Right atrium auricular region (tissue), 2 donors: ENCODE measurements around the gene CPSF4L. TPM values are rescaled to one million over a fixed set of nuclear protein-coding genes. Genes with fewer than 3 reads are reported as not detected.

Source experiments
- DNase-seq: peaks from one replicate; pipeline ENCODE4 v3.0.0-alpha.2; 2019; ENCODE audit warnings: low spot score
- H3K27ac ChIP-seq, 2 donors: fragments of 200-600 bp; sonication (generic); 1 replicate in 1 of 2; 2 replicates in 1 of 2; pipeline ENCODE4 v1.5.1; 2016 to 2019
- H3K27me3 ChIP-seq, 2 donors: fragments of 200-600 bp; sonication (generic); one replicate each; pipeline versions ENCODE4 v1.5.1 to v1.6.0; 2017 to 2019
- H3K36me3 ChIP-seq: fragments of 200-600 bp; sonication (generic); one replicate; pipeline ENCODE4 v1.5.1; 2016
- H3K4me1 ChIP-seq, 2 donors: fragments of 200-600 bp; sonication (generic); one replicate each; pipeline versions ENCODE4 v1.5.1 to v1.6.0; 2017 to 2019
- H3K4me3 ChIP-seq, 2 donors: fragments of 200-600 bp; sonication (generic); 1 replicate in 1 of 2; 2 replicates in 1 of 2; pipeline ENCODE4 v1.5.1; 2017 to 2019; ENCODE audit warnings: mild to moderate bottlenecking in 1 of 2, moderate library complexity in 1 of 2
- H3K9me3 ChIP-seq, 2 donors: fragments of 200-600 bp; sonication (generic); one replicate each; pipeline ENCODE4 v1.5.1; 2019
- CTCF ChIP-seq, 2 donors: fragments of 200-600 bp; sonication (generic); IDR thresholded peaks; one replicate each; pipeline ENCODE4 v1.5.1; 2019; ENCODE audit warnings: antibody characterized with exemption in 2 of 2
- total RNA-seq, 2 donors: library from RNA; depleted of rRNA; stranded (reverse); fragments of >200 nt; gene quantifications; one replicate each; pipeline ENCODE4 v1.1.0, GENCODE V29; 2016

The CPSF4L gene
- total RNA-seq, 2 donors from 2014 or later, result not detected

- Histone ChIP-seq H3K36me3 (no peaks in the 10 kb centered on the region), H3K27me3 (no peaks in the 10 kb centered on the region), H3K27ac (peak overlapping the region; percentile 98 to 99), H3K9me3 (no peaks in the 10 kb centered on the region), H3K4me1 (peaks cover 0 to 81% of the 10 kb centered on the region in 2 donors), H3K4me3 (peak overlapping the region in 1 of 2 donors; percentile 39)
- no peak for DNase-seq
- no peak for TF ChIP-seq CTCF (IDR thresholded peaks at IDR 0.05)
These were observed 44.5 kb upstream of the CPSF4L start for GRCh38 chr17:73305845-73306836.

- DNase-seq, result peak; percentile 91
- TF ChIP-seq CTCF (IDR thresholded peaks at IDR 0.05), result peak in 1 of 2 donors; percentile 53
- H3K4me3 ChIP-seq, result peak overlapping the region; percentile 25 to 39
- no peaks in the 10 kb centered on the region for H3K36me3 ChIP-seq
- no peaks in the 10 kb centered on the region for H3K27me3 ChIP-seq
- H3K27ac ChIP-seq, result peak overlapping the region; percentile 98 to 99
- H3K9me3 ChIP-seq, result no peaks in the 10 kb centered on the region
- peaks cover 0 to 89% of the 10 kb centered on the region in 2 donors for H3K4me1 ChIP-seq
These were observed 43.5 kb upstream of the CPSF4L start for GRCh38 chr17:73304971-73305812.

- Histone ChIP-seq H3K36me3 (no peaks in the 10 kb centered on the region), H3K4me1 (peaks cover 0 to 89% of the 10 kb centered on the region in 2 donors), H3K27me3 (no peaks in the 10 kb centered on the region), H3K27ac (peak overlapping the region; percentile 98 to 99), H3K9me3 (no peaks in the 10 kb centered on the region), H3K4me3 (peak overlapping the region in 1 of 2 donors; percentile 39)
- DNase-seq, result no peak
- TF ChIP-seq CTCF (IDR thresholded peaks at IDR 0.05), result no peak
These were observed 42.8 kb upstream of the CPSF4L start for GRCh38 chr17:73304438-73304837.

GRCh38 chr17:73302189-73302588 is 40.5 kb upstream of the CPSF4L start:
- no peaks in the 10 kb centered on the region for H3K27me3 ChIP-seq
- TF ChIP-seq CTCF (IDR thresholded peaks at IDR 0.05), result no peak
- H3K36me3 ChIP-seq, result no peaks in the 10 kb centered on the region
- peaks cover 0 to 85% of the 10 kb centered on the region in 2 donors for H3K4me1 ChIP-seq
- DNase-seq, result no peak
- H3K9me3 ChIP-seq, result no peaks in the 10 kb centered on the region
- H3K4me3 ChIP-seq, result no peak overlapping the region
- H3K27ac ChIP-seq, result no peak overlapping the region

GRCh38 chr17:73301369-73301768 is 39.7 kb upstream of the CPSF4L start:
- Histone ChIP-seq H3K4me3 (no peak overlapping the region), H3K27ac (no peak overlapping the region), H3K27me3 (no peaks in the 10 kb centered on the region), H3K36me3 (no peaks in the 10 kb centered on the region), H3K4me1 (peaks cover 0 to 77% of the 10 kb centered on the region in 2 donors), H3K9me3 (no peaks in the 10 kb centered on the region)
- TF ChIP-seq CTCF (IDR thresholded peaks at IDR 0.05), result no peak
- DNase-seq, result no peak
